NCI-H2227 treated with DMSO at 0.1 percent for 48 hours (cell line): ENCODE measurements around the gene DAG1.

Source experiments
- DNase-seq: peaks from one replicate; lab custom pipeline; 2025; lab: John Stamatoyannopoulos, UW

Gene DAG1

DNA sequence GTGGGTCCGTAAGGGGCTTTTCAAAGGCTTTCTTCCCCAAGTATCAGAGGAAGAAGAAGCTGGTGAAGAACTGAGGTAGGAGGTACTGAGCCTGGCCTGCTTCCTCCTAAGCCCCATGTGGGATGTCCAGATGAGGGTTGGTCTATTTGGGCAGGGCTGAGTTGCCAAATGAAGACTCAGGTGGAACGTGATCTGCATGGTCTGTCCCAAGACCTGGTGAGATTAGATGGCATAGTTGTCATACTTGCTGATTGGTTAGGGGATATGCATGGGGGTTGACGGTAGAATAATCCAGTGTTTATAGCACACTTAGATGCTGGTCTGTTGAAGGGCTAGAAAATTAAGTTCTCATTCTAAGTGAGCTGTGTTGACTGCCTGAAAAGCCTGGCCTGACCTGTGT, 47.9 kb downstream of the DAG1 start:
- no peak for DNase-seq

DNA sequence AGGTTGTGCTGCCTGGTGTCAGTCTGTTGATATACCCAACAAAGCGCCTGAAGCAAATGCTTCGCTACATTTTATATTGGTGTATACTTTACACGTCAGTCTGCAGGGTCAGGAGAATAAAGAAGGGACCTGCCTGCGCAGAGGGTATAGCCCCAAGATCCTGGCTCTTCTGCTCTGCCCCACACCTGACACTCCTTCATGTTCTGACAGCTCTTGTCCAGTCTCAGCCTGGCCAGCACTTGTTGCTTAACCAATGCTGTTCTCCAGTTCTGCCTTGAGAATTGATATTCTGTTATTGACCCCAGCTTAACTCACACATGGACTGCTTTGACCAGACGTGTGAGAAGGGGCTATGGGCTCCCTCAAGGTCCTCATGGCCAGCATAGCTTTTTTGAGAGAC, 48.4 kb downstream of the DAG1 start:
- no peak for DNase-seq

- no peak for DNase-seq
Measured at GRCh38 chr3:49519296-49519695, 49.2 kb downstream of the DAG1 start.

DNA sequence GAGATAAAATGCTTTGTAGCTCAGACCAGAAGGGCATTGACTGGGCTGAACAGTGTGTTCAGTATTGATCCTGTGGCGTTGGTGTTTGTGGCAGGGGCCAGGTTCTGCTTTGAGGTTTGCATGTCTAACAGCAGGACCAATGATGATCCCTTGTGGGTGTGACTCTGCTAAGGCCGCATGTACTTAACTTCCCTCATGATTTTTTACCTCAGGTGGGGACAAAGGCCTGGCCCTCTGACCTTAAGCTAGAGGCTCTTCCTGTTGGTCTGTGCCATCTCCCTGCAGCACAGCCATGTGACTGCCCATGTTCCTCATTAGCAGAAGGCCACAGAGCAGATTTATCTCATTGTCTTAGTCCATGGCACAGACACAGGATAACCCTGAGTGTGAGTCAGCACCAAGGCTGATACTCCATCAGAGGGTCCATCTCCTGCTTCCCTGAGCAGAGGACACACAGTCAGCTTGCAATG, 49.9 kb downstream of the DAG1 start:
- no peak for DNase-seq

GRCh38 chr3:49523756-49524747, 54.0 kb downstream of the DAG1 start:
- no peak for DNase-seq

- DNase-seq = no peak
Measured at GRCh38 chr3:49529567-49529966, 59.5 kb downstream of the DAG1 start.

- no peak for DNase-seq
Measured at GRCh38 chr3:49530231-49530630, 60.2 kb downstream of the DAG1 start.

DNA sequence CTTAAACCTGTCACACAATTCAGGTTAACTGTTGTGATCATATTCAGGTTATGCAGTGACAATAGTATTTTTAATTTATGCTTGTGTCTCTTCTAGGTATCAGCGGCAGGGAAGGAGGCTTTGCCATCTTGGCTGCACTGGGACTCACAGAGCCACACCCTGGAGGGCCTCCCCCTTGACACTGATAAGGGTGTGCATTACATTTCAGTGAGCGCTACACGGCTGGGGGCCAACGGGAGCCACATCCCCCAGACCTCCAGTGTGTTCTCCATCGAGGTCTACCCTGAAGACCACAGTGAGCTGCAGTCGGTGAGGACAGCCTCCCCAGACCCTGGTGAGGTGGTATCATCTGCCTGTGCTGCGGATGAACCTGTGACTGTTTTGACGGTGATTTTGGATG, 60.6 kb downstream of the DAG1 start:
- DNase-seq = no peak

DNA sequence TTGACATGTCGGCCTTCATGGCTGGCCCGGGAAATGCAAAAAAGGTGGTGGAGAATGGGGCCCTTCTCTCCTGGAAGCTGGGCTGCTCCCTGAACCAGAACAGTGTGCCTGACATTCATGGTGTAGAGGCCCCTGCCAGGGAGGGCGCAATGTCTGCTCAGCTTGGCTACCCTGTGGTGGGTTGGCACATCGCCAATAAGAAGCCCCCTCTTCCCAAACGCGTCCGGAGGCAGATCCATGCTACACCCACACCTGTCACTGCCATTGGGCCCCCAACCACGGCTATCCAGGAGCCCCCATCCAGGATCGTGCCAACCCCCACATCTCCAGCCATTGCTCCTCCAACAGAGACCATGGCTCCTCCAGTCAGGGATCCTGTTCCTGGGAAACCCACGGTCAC, 61.2 kb downstream of the DAG1 start:
- DNase-seq = no peak

GRCh38 chr3:49531715-49532114, 61.6 kb downstream of the DAG1 start:
- no peak for DNase-seq

DNA sequence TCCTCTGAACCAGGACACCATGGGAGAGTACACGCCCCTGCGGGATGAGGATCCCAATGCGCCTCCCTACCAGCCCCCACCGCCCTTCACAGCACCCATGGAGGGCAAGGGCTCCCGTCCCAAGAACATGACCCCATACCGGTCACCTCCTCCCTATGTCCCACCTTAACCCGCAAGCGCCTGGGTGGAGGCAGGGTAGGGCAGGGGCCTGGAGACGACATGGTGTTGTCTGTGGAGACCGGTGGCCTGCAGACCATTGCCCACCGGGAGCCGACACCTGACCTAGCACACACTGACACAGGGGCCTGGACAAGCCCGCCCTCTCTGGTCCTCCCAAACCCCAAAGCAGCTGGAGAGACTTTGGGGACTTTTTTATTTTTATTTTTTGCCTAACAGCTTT, 63.0 kb downstream of the DAG1 start:
- no peak for DNase-seq

DNA sequence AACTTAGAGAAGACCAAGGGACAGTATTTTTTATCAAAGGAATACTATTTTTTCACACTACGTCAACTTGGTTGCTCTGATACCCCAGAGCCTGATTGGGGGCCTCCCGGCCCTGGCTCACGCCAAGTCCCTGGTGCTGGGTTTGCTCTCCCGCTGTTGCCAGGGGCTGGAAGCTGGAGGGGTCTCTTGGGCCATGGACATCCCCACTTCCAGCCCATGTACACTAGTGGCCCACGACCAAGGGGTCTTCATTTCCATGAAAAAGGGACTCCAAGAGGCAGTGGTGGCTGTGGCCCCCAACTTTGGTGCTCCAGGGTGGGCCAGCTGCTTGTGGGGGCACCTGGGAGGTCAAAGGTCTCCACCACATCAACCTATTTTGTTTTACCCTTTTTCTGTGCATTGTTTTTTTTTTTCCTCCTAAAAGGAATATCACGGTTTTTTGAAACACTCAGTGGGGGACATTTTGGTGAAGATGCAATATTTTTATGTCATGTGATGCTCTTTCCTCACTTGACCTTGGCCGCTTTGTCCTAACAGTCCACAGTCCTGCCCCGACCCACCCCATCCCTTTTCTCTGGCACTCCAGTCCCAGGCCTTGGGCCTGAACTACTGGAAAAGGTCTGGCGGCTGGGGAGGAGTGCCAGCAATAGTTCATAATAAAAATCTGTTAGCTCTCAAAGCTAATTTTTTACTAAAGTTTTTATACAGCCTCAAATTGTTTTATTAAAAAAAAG, 63.9 kb downstream of the DAG1 start:
- DNase-seq = no peak

DNA sequence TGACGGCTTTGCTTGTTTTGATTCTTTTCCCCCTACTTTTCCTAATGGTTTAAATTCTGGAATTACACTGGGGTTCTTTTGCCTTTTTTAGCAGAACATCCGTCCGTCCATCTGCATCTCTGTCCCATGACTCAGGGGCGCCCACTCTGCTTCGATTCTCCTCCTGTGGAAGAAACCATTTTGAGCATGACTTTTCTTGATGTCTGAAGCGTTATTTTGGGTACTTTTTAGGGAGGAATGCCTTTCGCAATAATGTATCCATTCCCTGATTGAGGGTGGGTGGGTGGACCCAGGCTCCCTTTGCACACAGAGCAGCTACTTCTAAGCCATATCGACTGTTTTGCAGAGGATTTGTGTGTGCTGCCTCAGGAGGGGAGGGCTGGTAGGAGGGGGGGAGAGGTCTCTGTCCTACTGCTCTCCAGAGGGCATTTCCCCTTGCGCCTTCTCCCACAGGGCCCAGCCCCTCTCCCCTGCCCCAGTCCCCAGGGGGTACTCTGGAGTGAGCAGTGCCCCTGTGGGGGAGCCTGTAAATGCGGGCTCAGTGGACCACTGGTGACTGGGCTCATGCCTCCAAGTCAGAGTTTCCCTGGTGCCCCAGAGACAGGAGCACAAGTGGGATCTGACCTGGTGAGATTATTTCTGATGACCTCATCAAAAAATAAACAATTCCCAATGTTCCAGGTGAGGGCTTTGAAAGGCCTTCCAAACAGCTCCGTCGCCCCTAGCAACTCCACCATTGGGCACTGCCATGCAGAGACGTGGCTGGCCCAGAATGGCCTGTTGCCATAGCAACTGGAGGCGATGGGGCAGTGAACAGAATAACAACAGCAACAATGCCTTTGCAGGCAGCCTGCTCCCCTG, 64.7 kb downstream of the DAG1 start:
- DNase-seq = peak; percentile 72

DNA sequence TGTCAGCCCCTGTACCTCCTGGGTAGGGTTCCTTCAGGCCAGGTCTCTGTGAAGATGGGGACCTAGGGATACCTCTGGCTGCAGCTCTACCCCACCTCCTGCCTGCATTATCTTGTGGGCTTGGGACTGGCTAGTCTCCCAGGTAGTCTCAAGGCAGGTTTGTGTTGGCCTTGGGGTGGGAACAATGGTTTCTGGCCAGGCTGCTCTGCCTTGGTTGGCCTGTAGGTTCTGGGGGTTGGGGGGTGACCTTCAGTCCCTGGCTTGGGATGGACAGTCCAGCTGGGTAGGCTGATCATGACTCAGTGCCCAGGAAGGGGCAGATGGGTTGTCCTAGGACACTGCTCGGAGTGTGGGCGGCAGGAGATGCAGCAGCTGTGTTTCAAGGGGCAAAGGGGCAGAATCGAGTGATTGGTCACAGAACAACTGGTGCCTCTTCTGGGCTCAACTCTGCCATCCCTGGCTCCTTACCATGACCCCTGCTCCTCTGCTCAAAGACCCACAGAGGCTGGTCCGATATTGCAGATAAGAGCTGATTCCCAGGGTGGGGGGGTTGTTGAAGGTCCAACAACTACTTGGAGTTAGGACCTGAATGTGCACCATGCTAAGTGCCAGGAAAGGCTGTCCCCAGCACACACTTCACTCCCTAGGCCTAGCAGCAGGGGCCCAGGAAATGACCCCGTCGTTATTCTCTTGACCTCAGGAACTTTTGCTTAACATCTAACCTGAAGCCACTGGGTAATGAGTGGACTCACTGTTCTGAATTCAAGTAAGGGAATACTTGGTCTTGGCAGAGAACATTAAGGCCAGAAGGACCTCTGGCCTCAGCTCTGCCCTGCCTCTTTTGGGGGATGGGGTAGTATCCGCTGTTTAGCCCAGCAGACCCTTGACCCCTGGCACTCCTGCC, 66.2 kb downstream of the DAG1 start:
- no peak for DNase-seq

DNA sequence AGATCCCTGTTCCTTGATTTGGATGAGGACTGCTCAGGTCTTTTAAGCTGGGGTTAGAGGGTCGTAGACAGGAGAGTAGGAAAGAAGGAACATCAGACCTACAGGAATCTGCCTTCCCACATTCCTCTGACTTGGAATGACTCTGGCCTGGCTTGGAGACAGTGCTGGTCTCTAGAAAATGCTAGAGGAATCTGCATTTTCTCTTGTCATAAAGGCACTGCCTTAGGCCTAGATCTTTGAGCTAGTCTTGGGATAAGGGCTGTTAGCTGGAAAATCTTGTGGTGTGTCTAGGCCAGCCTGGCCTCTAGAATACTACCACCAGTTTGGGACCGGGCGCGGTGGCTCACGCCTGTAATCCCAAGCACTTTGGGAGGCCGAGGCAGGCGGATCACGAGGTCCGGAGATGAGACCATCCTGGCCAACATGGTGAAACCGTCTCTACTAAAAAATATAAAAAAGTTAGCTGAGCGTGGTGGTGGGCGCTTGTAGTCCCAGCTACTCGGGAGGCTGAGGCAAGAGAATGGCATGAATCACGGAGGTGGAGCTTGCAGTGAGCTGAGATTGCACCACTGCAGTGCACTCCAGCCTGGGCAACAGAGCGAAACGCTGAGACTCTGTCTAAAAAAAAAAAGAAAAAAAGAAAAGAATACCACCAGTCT, 66.9 kb downstream of the DAG1 start:
- DNase-seq = no peak

DNA sequence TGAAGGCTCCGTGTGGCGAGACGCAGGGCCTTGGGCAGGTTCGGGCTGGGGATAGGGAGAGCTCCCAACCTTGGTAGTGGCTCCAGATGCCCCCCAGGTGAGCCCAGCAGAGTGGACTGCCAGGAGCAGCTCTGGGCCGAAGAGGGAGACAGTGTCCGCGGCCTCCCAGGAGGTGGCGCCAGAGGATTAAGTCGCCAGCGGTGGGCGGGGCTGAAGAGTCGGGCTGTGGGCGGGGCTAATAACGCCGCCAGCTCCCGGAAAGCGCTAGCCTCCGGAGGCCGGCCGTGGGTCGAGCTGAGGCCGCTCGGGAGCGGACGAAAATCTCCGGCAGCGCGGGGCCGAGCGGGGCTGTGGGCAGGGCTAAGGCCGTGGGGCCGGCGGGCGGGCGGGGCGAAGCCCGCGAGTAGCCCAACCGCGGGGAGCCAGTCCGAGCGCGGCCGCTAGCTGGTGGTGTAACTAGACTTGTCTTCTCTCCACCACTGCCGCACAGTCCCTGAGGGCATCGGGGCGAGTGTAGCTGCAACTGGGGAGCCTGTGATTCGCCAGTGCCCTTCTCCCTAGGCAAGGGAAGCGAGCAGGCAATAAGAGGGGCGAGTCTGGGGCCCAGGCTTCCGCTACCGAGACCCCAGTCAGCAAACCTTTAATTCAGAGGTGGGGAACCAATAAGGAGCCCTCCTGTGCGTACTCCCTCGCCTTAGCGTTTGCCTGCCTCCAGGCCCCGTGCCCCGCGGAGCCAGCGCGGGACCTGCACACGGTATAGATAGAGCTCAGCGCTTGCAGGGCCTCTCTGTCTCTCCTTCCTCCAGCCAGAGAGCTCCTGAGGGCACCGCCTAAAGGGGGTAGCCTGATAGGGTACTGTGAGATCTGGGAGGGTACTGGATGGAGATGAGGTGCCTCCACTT, 69.8 kb downstream of the DAG1 start:
- DNase-seq = peak; percentile 97

- no peak for DNase-seq
Measured at GRCh38 chr3:49552087-49552486, 82.0 kb downstream of the DAG1 start.

DNA sequence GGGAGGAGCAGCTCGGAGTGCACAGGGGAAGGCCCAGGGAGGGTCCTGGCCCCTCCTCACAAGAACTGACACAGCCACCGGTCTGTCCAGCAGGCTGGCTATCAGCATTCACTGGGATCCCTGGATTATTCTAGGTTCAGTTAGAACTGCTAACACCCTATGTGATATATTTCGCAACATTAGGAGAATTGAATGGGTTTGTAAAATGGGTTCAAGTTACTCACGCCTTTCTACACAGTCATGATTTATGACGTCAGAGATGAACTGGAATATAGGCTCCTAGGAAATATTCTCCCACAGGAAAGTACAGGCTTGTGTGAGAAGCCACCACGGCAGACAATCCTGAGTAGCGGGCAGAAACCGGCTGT, 83.2 kb downstream of the DAG1 start:
- no peak for DNase-seq
